SKM-1 treated with dmso at 0.1 percent for 144 hours (cell line): ENCODE measurements around the gene IDH3B.
"Not testable (repeated sequence)": the region's sequence is repeated elsewhere in the genome, so short reads cannot be mapped to it uniquely, and the experiment has no call there.

Experiments
- DNase-seq: peaks from one replicate; lab custom pipeline; 2025; ENCODE audit not compliant: unreplicated experiment; lab: John Stamatoyannopoulos, UW

IDH3B gene

DNA sequence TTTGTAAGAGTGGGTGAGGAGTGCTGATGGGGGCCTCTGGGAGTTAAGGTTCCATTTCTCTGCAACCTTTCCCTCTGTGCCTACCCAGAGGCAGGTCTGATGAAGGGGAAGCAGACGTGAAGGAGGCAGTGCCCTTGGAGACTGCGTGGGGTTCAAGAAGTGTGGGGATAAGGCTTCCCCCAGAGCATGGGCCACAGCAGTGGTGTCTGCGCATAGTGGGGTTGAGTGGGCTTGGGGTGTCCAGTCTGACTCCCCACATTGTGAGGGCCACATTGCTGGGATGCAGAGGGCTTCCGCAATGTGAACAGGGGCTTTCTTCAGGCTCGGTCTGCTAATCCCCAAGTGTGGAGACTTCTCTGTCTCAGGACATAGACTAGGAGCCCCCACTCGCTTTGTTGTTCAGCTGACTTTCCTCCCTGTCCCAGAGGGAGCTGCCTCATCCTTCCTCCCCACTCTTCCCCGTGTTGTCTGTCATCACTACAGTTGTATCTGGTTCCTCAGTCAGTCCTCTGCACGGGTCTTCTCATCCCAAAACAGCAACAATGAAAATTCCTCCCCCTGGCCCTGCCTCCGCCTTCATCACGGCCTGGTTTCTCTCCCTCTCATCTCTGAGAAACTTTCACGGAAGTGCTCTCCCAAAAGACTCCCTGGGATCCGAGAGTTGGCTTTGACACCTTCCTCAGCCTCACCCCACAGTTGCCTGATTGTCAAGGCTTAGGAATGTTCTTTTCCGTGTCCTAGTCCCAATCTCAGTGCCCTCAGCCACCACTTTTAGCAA, 31.4 kb upstream of the IDH3B start:
- no peak for DNase-seq

- DNase-seq, result no peak
Measured at GRCh38 chr20:2694519-2694918, 30.5 kb upstream of the IDH3B start.

DNA sequence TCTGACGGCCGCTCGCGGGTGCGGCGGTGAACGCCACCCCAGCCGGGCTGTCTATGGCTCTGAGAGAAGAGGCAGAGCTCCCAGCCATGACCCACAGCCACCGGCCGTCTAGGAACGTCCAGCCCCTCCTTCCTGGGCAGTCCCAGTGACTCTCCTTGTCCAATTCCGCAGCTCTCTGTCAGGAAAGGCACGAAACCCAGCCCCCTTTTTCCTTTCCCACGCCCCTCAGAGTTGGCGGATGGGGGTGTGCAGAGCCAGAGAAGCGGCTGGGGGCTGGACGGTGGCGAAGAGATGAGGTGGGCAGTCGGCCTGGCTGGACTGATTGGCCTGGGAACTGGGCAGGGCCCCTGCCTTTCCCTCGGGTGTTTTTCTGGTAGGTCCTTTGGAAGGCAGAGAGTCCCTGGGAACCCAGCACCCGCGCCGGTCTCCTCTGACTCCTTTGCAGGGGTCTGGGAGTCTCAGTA, 30.0 kb upstream of the IDH3B start:
- no peak for DNase-seq

DNA sequence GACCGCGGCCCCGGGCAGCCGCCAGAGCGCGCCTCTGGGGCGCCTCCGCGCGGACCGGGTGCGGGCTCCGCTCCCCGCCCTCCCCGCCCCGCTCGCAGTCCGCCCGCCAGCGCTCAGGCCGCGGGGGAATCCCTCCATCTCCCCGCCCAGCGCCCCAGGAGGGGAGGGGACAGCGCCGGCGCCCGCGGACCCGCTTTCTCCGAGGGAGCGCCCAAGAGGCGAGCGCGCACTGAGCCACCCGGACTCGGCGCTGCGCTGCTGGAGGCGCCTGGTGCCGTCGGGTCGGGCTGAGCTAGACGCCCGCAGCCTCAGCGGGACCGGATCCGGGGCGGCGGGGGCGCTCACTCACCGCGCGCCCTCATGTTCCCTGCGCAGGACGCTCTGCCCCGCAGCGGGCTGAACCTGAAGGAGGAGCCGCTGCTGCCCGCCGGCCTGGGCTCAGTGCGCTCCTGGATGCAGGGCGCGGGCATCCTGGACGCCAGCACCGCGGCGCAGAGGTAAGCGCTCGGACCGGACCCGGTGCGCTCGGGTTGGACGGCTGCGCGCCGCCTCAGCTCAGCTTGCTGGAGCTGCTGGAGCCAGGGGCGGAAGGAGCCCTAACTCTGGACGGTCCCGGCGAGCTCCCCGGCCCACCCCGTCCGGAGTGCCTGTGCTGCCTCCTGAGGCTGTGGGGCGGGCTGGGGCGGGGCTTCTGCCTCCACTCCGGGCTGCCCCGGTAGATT, 29.4 kb upstream of the IDH3B start:
- DNase-seq, result no peak

DNA sequence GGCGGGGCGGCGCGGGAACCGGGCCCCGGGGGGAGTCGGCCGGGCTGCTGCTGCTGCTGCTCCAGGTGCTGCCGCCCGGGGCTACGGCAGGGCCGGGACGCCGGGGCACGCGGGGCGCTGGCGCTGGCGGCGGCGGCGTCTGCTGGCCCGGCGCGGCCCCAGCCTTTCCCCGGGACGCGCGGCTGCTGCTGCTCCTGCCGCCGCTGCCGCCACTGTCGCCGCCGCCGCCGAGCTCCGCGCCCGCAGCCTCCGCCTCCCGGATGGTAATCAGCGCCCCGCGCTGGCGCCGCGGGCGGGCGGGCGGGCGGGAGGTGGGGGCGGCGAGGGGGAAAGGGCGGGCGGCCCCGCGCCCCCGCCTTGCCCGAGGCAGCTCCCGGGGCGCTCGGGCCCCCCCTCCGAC, 28.9 kb upstream of the IDH3B start:
- no peak for DNase-seq

GRCh38 chr20:2692036-2692885, 28.2 kb upstream of the IDH3B start, which contains the start of gene EBF4:
TSS of gene EBF4 (plus strand) at chr20:2692780. CDS start at chr20:2693646, 866 bp downstream.
- DNase-seq, result no peak

- DNase-seq, result no peak
Measured at GRCh38 chr20:2691663-2692035, 27.6 kb upstream of the IDH3B start.

DNA sequence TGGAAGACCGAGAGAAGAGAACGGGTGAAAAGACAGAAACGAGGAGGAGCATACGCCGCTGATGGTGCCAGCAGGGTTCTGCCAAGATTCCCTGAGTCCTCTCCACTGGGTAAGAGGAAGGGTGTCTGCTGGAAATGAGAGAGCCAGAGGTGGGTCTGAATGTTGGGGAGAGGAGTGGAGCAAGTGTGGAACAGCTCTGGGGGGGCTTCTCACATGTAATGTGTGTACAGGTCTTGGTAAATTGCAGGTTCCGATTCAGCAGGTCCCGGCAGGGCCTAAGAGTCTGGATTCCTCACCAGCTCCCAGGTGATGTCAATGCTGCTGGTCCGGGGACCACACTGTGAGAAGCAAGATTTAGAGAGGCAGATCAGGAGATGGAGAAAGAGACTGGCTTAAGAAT, 27.1 kb upstream of the IDH3B start:
- DNase-seq, result no peak

DNA sequence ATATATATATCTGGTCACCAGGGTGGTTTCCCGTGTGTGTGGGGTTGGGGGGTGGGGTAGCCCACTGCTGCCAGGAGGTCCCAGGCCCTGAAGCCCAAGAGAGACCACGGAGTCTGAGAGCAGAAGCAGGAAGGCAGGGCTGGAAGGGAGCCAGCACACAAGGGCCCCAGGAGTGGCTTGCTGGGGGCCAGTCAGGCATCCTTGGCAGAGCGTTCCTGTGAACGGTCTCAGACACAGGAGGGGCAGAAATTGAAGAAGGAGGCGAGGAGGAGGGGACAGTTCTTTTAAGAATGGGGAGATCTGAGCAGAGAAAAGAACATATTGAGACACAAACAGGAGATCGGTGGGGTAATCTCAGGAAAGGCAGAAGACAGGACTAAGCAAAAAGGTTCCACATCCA, 26.7 kb upstream of the IDH3B start:
- DNase-seq, result no peak

DNA sequence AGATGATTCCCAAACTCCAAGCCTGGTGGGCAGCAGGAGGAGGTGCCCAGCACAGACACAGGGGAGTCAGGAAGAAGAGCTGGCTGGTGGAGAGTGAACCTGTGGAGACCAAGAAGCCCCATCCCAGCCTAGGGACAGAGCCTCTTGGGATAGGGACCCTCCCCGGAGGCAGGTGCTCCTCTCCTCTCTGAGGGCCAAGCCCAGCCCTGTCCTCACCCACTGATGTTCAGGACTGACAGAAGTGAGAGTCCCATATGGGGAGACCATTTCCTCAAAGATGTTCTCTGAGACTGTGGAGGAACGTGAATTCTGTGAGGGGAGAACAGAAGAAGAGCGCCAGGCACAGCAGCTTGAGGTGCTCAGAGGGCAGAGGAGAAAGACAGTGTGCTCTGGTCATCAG, 26.2 kb upstream of the IDH3B start:
- no peak for DNase-seq

DNA sequence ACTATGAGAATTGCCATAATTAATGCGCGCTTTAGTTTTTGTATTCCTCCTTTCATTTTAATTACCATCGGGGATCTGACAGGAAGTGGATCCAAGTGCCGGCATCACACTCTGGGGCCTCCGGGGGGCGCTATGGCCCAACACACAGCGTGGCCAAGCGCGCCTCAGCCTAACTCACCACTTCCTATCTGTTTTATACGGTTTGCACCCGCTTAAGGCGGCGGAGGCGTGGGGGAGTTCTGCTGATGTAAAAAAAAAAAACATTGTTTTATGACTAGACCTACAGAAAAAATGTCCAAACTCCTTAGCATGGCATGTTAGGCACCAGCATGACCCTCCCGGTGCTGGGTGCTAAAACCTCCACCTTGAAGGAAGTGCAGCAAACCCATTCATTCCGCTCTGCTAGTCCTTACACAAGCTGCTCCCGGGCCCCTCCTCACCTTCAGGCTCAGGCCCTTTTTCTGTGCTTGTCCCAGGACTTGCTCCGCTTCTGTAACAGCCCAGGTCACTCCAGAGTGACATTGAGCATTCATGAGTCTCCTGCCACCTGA, 24.1 kb upstream of the IDH3B start:
- no peak for DNase-seq

DNA sequence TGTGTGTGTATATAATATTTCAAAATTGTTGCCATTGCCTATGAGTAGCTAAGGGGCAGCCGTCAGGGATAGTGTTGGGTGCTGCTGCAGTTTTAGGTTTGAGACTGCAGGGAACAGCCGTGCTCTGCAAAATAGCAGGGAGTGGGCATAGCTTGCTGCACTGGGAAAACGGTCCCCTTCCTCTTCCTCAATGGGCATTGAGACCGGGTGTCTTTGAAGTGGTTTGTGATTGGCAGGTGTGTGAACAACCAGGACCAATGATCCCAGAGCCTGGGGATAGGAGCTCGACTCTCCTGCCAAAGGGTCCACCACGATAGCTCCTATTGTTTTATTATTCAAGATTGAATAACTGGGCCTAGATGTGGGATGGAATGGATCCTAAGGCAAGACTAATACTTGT, 23.5 kb upstream of the IDH3B start:
- DNase-seq, result no peak

- DNase-seq, result peak; percentile 69
Measured at GRCh38 chr20:2684817-2685216, 20.8 kb upstream of the IDH3B start.

- not testable (repeated sequence) for DNase-seq
Measured at GRCh38 chr20:2682040-2682439, 18.0 kb upstream of the IDH3B start.

GRCh38 chr20:2680046-2680445, 16.0 kb upstream of the IDH3B start:
- no peak for DNase-seq

- no peak for DNase-seq
Measured at GRCh38 chr20:2673453-2673852, 9.4 kb upstream of the IDH3B start.

GRCh38 chr20:2672446-2672845, 8.4 kb upstream of the IDH3B start:
- DNase-seq, result no peak

- no peak for DNase-seq
Measured at GRCh38 chr20:2671977-2672376, 8.0 kb upstream of the IDH3B start.

- no peak for DNase-seq
Measured at GRCh38 chr20:2663364-2663886, 591 bp downstream of the IDH3B start.

DNA sequence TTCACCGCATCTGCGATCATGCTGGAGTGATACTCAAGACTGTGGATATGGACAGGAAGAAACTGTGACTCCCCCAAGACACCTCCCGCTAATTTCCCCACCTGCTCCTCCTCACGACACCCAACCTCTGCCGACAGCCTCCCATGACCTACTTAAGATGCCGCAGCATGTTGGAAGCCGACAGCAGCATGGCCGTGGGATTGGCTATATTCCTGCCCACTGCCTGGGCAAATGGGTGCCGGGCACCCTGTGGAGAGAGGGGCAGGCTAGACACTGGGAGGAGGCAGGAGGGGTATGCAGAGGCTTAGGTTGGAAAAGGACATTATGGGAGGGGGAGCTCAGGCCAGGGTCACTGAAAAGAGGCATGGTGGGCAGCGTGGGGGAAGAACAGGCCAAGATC, 4.5 kb downstream of the IDH3B start:
- DNase-seq, result no peak
